Mesenchymal stem cell (in vitro differentiated cells and primary cell): ENCODE data around the gene TMEM79. TPM values are rescaled to one million over a fixed set of nuclear protein-coding genes. Genes with fewer than 3 reads are reported as not detected.

Experiments
- DNase-seq: peaks from one replicate; pipeline ENCODE4 v3.0.0-alpha.2; 2013
- H2AFZ ChIP-seq: one replicate; pipeline ENCODE4 v1.6.1; 2013; ENCODE audit warnings: low read depth, mild to moderate bottlenecking, control low read depth, inconsistent platforms, low read length, moderate library complexity
- H2AK5ac ChIP-seq: 2 replicates; pipeline ENCODE4 v1.6.1; 2013; ENCODE audit warnings: low read length, moderate library complexity, mild to moderate bottlenecking, inconsistent platforms; ENCODE audit not compliant: severe bottlenecking
- H2BK120ac ChIP-seq: one replicate; pipeline ENCODE4 v1.6.1; 2013; ENCODE audit warnings: low read depth, mild to moderate bottlenecking, inconsistent platforms, low read length, moderate library complexity
- H2BK12ac ChIP-seq, 2 experiments: one replicate each; pipeline ENCODE4 v1.6.1; 2013; ENCODE audit warnings: inconsistent platforms in 2 of 2, low read length in 2 of 2, mild to moderate bottlenecking in 2 of 2, moderate library complexity in 2 of 2, control low read depth in 1 of 2
- H2BK15ac ChIP-seq: one replicate; pipeline ENCODE4 v1.6.1; 2013; ENCODE audit warnings: mild to moderate bottlenecking, low read depth, inconsistent platforms; ENCODE audit not compliant: poor library complexity, severe bottlenecking
- H2BK5ac ChIP-seq: 2 replicates; pipeline ENCODE4 v1.6.1; 2013; ENCODE audit warnings: low read depth, mild to moderate bottlenecking, low read length, control low read depth, inconsistent platforms; ENCODE audit not compliant: poor library complexity, severe bottlenecking
- H3K14ac ChIP-seq, 2 experiments: one replicate each; pipeline ENCODE4 v1.6.1; 2013; ENCODE audit warnings: inconsistent platforms in 2 of 2, low read length in 2 of 2, control low read depth in 1 of 2, mild to moderate bottlenecking in 1 of 2, moderate library complexity in 1 of 2
- H3K18ac ChIP-seq, 2 experiments: one replicate each; pipeline ENCODE4 v1.6.1; 2013; ENCODE audit warnings: inconsistent platforms in 2 of 2, low read length in 2 of 2, control low read depth in 1 of 2, low read depth in 1 of 2, mild to moderate bottlenecking in 1 of 2
- H3K23ac ChIP-seq, 2 experiments: one replicate each; pipeline ENCODE4 v1.6.1; 2013; ENCODE audit warnings: inconsistent platforms in 2 of 2, low read length in 2 of 2, mild to moderate bottlenecking in 2 of 2, moderate library complexity in 2 of 2, control low read depth in 1 of 2
- H3K27ac ChIP-seq: 2 replicates; pipeline ENCODE4 v1.5.1; 2013; ENCODE audit warnings: mild to moderate bottlenecking, moderate library complexity, low read length, control low read depth, inconsistent platforms; ENCODE audit not compliant: poor library complexity, severe bottlenecking
- H3K27me3 ChIP-seq, 2 experiments: 2 replicates each; pipeline versions ENCODE4 v1.6.1 to v1.7.0; 2013; ENCODE audit warnings: low read length in 2 of 2, mild to moderate bottlenecking in 2 of 2, moderate library complexity in 2 of 2, control low read depth in 1 of 2, inconsistent platforms in 1 of 2; ENCODE audit not compliant: control insufficient read depth in 1 of 2, insufficient read depth in 1 of 2
- H3K36me3 ChIP-seq, 2 experiments: 2 replicates each; pipeline versions ENCODE4 v1.6.1 to v1.7.0; 2013; ENCODE audit warnings: low read length in 2 of 2, control low read depth in 1 of 2, inconsistent platforms in 1 of 2, low read depth in 1 of 2, mild to moderate bottlenecking in 1 of 2; ENCODE audit not compliant: insufficient read depth in 2 of 2, control insufficient read depth in 1 of 2
- H3K4ac ChIP-seq, 2 experiments: one replicate each; pipeline ENCODE4 v1.6.1; 2013; ENCODE audit warnings: inconsistent platforms in 2 of 2, low read length in 2 of 2, mild to moderate bottlenecking in 2 of 2, moderate library complexity in 2 of 2, control low read depth in 1 of 2, low read depth in 1 of 2
- H3K4me1 ChIP-seq: 2 replicates; pipeline ENCODE4 v1.6.1; 2013; ENCODE audit warnings: low read depth, low read length, control low read depth; ENCODE audit not compliant: control insufficient read depth, insufficient read depth
- H3K4me2 ChIP-seq: 2 replicates; pipeline ENCODE4 v1.6.1; 2013; ENCODE audit warnings: low read length, mild to moderate bottlenecking, inconsistent platforms; ENCODE audit not compliant: poor library complexity, severe bottlenecking
- H3K4me3 ChIP-seq, 2 experiments: 2 replicates each; pipeline versions ENCODE4 v1.5.1 to v1.7.0; 2013; ENCODE audit warnings: low read length in 2 of 2, mild to moderate bottlenecking in 2 of 2, control low read depth in 1 of 2, low read depth in 1 of 2; ENCODE audit not compliant: insufficient read depth in 1 of 2
- H3K79me1 ChIP-seq: replicated peaks from 2 replicates; pipeline ENCODE4 v1.6.1; 2013; ENCODE audit warnings: mild to moderate bottlenecking, control low read depth, low read length, inconsistent platforms; ENCODE audit not compliant: poor library complexity, severe bottlenecking
- H3K9ac ChIP-seq: 2 replicates; pipeline ENCODE4 v1.7.0; 2013; ENCODE audit warnings: mild to moderate bottlenecking, low read length, moderate library complexity
- H3K9me3 ChIP-seq: 2 replicates; pipeline ENCODE4 v1.7.0; 2013; ENCODE audit warnings: mild to moderate bottlenecking, low read length; ENCODE audit not compliant: control insufficient read depth
- H4K8ac ChIP-seq: one replicate; pipeline ENCODE4 v1.6.1; 2013; ENCODE audit warnings: inconsistent platforms, mild to moderate bottlenecking, low read length, moderate library complexity
- H4K91ac ChIP-seq: one replicate; pipeline ENCODE4 v1.6.1; 2013; ENCODE audit warnings: mild to moderate bottlenecking, low read length, inconsistent platforms
- WGBS: methylation state at CpG from one replicate; pipeline ENCODE4 v1.1.7; 2013; ENCODE audit warnings: mixed read lengths; 5-methylcytosine and 5-hydroxymethylcytosine counted together
- polyA plus RNA-seq, 2 experiments: library from polyadenylated mRNA; stranded (reverse); fragments of 200-250 nt; gene quantifications; one replicate each; pipeline ENCODE4 v1.2.3, GENCODE V29; 2013

Gene TMEM79
- 1.0 TPM for polyA plus RNA-seq (2013, experiment 1 of 2)
- polyA plus RNA-seq (2013, experiment 2 of 2): 0.85 TPM

GRCh38 chr1:156284112-156284511, at the start of gene TMEM79:
Gene TMEM79, plus strand, starts transcription at chr1:156284325. Its CDS starts 902 bp downstream, at chr1:156285227.
- no peak within 1 kb of the TSS for H2BK5ac ChIP-seq
- H2AFZ ChIP-seq: no peak within 1 kb of the TSS
- no peak within 1 kb of the TSS for H2BK12ac ChIP-seq
- WGBS: 86% methylated on average over 7 of the region's 7 CpGs
- no peak within 1 kb of the TSS for H3K23ac ChIP-seq
- no peak within 1 kb of the TSS for H2BK120ac ChIP-seq
- H2AK5ac ChIP-seq: no peak within 1 kb of the TSS
- H3K27ac ChIP-seq: peak within 1 kb of the TSS; percentile 17
- H3K9me3 ChIP-seq: no peaks in the 10 kb centered on the region
- H3K4ac ChIP-seq: no peak within 1 kb of the TSS
- H4K8ac ChIP-seq: peak within 1 kb of the TSS; percentile 27
- DNase-seq: no peak
- peak within 1 kb of the TSS; percentile 41 for H3K4me2 ChIP-seq
- H3K36me3 ChIP-seq: peaks cover 21 to 25% of the 10 kb centered on the region in 2 experiments
- peaks cover 9% of the 10 kb centered on the region for H3K4me1 ChIP-seq
- H4K91ac ChIP-seq: no peak within 1 kb of the TSS
- peaks cover 13% of the 10 kb centered on the region for H3K79me1 ChIP-seq
- no peaks in the 10 kb centered on the region for H3K27me3 ChIP-seq
- peak within 1 kb of the TSS; percentile 89 for H3K9ac ChIP-seq
- peak within 1 kb of the TSS; percentile 21 for H2BK15ac ChIP-seq
- peak within 1 kb of the TSS in 1 of 2 experiments; percentile 89 for H3K4me3 ChIP-seq
- peak within 1 kb of the TSS in 1 of 2 experiments; percentile 69 for H3K18ac ChIP-seq
- no peak within 1 kb of the TSS for H3K14ac ChIP-seq

GRCh38 chr1:156236164-156236563, 48.0 kb upstream of the TMEM79 start:
- H3K9ac ChIP-seq: no peak overlapping the region
- no peak overlapping the region for H2BK15ac ChIP-seq
- H2BK120ac ChIP-seq: no peak overlapping the region
- H3K9me3 ChIP-seq: no peaks in the 10 kb centered on the region
- H3K18ac ChIP-seq: no peak overlapping the region
- peaks cover 13% of the 10 kb centered on the region for H3K4me1 ChIP-seq
- no peaks in the 10 kb centered on the region for H3K27me3 ChIP-seq
- 97% methylated on average over 12 of the region's 12 CpGs for WGBS
- no peak overlapping the region for H3K27ac ChIP-seq
- no peak for DNase-seq
- peaks cover 3% of the 10 kb centered on the region for H3K79me1 ChIP-seq
- H3K36me3 ChIP-seq: peaks cover 43% of the 10 kb centered on the region in 2 experiments
- no peak overlapping the region for H2BK12ac ChIP-seq
- H3K23ac ChIP-seq: no peak overlapping the region
- no peak overlapping the region for H2BK5ac ChIP-seq
- no peak overlapping the region for H4K91ac ChIP-seq
- no peak overlapping the region for H3K4me2 ChIP-seq
- no peak overlapping the region for H3K4me3 ChIP-seq
- H3K14ac ChIP-seq: no peak overlapping the region
- no peak overlapping the region for H2AK5ac ChIP-seq
- H3K4ac ChIP-seq: no peak overlapping the region
- no peak overlapping the region for H4K8ac ChIP-seq
- no peak overlapping the region for H2AFZ ChIP-seq

- H3K9ac ChIP-seq: no peak overlapping the region
- no peak overlapping the region for H3K4me3 ChIP-seq
- H2BK12ac ChIP-seq: no peak overlapping the region
- peaks cover 24% of the 10 kb centered on the region for H3K4me1 ChIP-seq
- no peak overlapping the region for H3K14ac ChIP-seq
- H4K91ac ChIP-seq: no peak overlapping the region
- H4K8ac ChIP-seq: no peak overlapping the region
- DNase-seq: no peak
- H3K4me2 ChIP-seq: no peak overlapping the region
- 96% methylated on average over 5 of the region's 5 CpGs for whole genome bisulfite sequencing
- H2BK15ac ChIP-seq: no peak overlapping the region
- no peaks in the 10 kb centered on the region for H3K9me3 ChIP-seq
- H2BK120ac ChIP-seq: no peak overlapping the region
- no peak overlapping the region for H3K23ac ChIP-seq
- no peaks in the 10 kb centered on the region for H3K27me3 ChIP-seq
- no peak overlapping the region for H3K18ac ChIP-seq
- H3K79me1 ChIP-seq: no peaks in the 10 kb centered on the region
- H3K27ac ChIP-seq: no peak overlapping the region
- H3K4ac ChIP-seq: no peak overlapping the region
- H2AFZ ChIP-seq: no peak overlapping the region
- H3K36me3 ChIP-seq: peaks cover 40 to 43% of the 10 kb centered on the region in 2 experiments
- H2AK5ac ChIP-seq: no peak overlapping the region
- no peak overlapping the region for H2BK5ac ChIP-seq
Measured at GRCh38 chr1:156238248-156238647, 45.9 kb upstream of the TMEM79 start.

- WGBS: 66% methylated on average over 15 of the region's 15 CpGs
- H3K79me1 ChIP-seq: no peaks in the 10 kb centered on the region
Measured at GRCh38 chr1:156241311-156241811, 42.8 kb upstream of the TMEM79 start.

More at GRCh38 chr1:156241311-156241811, 42.8 kb upstream of the TMEM79 start:
- Histone ChIP-seq H2BK120ac (no peak overlapping the region), H2BK15ac (no peak overlapping the region), H2AK5ac (no peak overlapping the region), H3K27ac (no peak overlapping the region), H3K27me3 (peaks cover 0 to 22% of the 10 kb centered on the region in 2 experiments), H3K4me3 (no peak overlapping the region), H3K23ac (no peak overlapping the region), H3K36me3 (peaks cover 25 to 47% of the 10 kb centered on the region in 2 experiments), H3K9me3 (no peaks in the 10 kb centered on the region), H3K4me2 (peak overlapping the region; percentile 17), H3K9ac (no peak overlapping the region), H2BK12ac (no peak overlapping the region), H3K4ac (no peak overlapping the region), H2AFZ (no peak overlapping the region), H2BK5ac (no peak overlapping the region), H4K8ac (no peak overlapping the region), H3K14ac (no peak overlapping the region), H3K18ac (no peak overlapping the region), H3K4me1 (peaks cover 21% of the 10 kb centered on the region), H4K91ac (peak overlapping the region; percentile 40)
- DNase-seq: peak; percentile 42
